Measurements from ENCODE around the gene IL36G.

IL36G gene

DNA sequence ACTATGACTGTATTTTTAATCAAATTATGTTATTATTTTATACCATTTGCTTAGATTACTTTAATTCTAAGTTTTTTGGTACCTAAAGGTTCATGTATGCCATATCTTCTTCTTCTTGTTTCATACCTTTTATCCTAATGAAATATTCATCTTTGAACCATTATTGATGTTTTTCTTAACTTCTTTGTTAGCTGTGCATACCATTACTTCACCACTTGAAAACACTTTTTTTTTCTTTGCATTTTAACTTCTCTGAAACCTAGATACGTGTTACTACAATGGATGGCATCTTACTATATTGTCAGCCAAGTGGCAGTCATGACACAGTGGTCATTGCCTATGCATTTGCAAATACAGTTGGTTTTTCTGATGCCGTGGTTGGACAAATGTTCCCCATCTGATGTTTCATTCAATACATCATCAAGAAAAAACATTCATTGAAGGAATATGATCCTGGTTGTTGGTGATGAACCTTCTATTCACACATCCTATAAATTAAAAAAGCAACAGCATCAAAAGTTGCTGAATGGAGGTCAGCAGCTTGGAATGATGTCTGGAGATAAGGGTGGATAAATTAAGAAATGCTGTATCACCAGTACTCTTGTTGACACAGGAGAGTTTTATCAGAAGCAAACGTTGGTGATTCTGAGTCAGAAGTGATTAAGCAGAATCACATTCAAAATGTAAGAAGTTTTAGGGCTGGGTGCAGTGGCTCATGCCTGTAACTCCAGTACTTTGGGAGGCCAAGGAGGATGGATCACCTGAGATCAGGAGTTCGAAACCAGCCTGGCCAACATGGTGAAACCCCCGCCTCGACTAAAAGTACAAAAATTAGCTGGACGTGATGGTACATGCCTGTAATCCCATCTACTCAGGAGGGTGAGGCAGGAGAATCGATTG, 34.9 kb downstream of the IL36G start:
- no peak for DNase-seq (ENCODE audit: low read depth, low spot score)
- in situ Hi-C loops (cut with HindIII; ENCODE audit: low sequenced_read_pairs), result no loop called here

DNA sequence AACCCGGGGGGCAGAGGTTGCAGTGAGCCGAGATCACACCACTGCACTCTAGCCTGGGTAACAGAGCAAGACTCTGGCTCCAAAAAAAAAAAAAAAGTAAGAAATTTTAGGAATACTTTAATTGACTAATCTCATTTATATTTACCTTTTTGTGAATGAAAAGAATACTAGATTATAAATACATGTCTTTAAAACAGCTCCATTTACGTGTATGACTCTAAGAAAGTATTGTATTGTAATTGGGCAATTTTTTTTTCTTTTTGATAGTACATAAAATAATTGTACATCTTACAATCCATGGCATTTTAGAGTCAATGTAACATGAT, 35.5 kb downstream of the IL36G start:
- no peak for DNase-seq (ENCODE audit: low read depth, low spot score)
- no peak overlapping the region for H3K4me3 ChIP-seq (ENCODE audit: low read depth, low read length)
- in situ Hi-C loops (cut with HindIII; ENCODE audit: low sequenced_read_pairs), result no loop called here
- TF ChIP-seq, protein P1, sequence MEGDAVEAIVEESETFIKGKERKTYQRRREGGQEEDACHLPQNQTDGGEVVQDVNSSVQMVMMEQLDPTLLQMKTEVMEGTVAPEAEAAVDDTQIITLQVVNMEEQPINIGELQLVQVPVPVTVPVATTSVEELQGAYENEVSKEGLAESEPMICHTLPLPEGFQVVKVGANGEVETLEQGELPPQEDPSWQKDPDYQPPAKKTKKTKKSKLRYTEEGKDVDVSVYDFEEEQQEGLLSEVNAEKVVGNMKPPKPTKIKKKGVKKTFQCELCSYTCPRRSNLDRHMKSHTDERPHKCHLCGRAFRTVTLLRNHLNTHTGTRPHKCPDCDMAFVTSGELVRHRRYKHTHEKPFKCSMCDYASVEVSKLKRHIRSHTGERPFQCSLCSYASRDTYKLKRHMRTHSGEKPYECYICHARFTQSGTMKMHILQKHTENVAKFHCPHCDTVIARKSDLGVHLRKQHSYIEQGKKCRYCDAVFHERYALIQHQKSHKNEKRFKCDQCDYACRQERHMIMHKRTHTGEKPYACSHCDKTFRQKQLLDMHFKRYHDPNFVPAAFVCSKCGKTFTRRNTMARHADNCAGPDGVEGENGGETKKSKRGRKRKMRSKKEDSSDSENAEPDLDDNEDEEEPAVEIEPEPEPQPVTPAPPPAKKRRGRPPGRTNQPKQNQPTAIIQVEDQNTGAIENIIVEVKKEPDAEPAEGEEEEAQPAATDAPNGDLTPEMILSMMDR (IDR thresholded peaks at IDR 0.05; ENCODE audit: low read depth, low read length), result no peak

More for the DNA sequence above, 34.9 kb downstream of the IL36G start:
- no peak overlapping the region for H3K4me3 ChIP-seq (ENCODE audit: low read depth, low read length)
- TF ChIP-seq, protein P1 (IDR thresholded peaks at IDR 0.05; ENCODE audit: low read depth, low read length), result no peak

DNA sequence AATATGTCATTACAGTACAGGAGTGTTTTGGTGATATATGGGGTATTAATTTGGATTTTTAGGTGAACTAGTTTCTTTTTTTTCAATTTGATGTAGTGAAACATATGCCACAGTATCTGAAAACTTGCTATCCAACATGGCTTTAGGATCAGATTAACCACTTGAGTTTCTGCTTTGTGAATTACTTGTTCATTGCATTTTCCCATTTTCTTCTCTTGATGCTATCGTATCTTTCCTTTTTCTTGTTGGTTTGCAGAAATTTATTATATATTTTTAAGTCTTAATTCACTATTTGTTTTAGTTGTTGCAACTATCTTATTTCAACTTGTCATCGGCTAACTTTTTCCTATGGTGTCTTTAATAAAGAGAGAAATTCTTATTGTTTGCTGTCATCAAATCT, 36.3 kb downstream of the IL36G start:
- TF ChIP-seq, protein P1 (IDR thresholded peaks at IDR 0.05; ENCODE audit: low read depth, low read length), result no peak
- in situ Hi-C loops (cut with HindIII; ENCODE audit: low sequenced_read_pairs), result no loop called here
- no peak overlapping the region for H3K4me3 ChIP-seq (ENCODE audit: low read depth, low read length)
- DNase-seq (ENCODE audit: low read depth, low spot score), result no peak

DNA sequence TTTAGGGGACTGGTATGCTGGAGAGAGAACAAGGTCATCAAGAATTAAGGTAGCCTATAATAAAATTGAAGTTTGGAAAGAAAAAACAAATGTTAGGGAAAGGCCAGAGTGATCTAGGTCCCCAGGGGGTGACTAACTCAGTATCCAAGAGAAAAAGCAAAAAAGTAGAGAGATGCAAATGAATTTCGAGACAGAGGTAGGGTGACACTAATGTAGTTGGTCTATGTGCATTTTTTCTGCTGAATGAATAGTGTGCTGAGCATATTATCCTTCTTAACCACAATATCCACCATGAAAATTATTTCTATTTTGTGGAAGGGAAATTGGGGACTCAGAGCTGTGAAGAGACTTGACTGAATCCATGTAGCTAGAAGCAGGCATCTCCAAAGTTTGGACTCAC, 37.2 kb downstream of the IL36G start:
- H3K4me3 ChIP-seq (ENCODE audit: low read depth, low read length), result no peak overlapping the region
- DNase-seq (ENCODE audit: low read depth, low spot score), result no peak
- in situ Hi-C loops (cut with HindIII; ENCODE audit: low sequenced_read_pairs), result no loop called here
- TF ChIP-seq, protein P1 (IDR thresholded peaks at IDR 0.05; ENCODE audit: low read depth, low read length), result no peak

DNA sequence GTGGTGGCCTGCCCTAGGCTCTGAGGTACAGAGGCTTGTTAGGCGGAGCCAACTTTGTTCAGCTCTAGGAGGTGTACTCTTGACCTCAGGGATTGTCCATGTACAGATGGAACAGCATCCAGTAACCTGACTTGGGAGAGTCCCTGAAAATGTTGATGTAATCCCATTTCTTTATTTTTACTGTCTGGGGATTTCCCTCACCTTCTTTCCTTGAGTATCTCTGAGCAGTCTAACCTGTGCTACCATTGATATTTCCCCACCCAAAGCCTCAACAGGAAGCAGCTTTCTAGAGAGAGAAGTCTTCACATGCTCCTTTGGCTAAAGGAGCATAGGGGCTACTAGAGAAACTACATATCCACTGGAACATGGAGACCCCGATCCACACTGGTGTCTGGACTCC, 37.8 kb downstream of the IL36G start:
- no peak for DNase-seq (ENCODE audit: low read depth, low spot score)
- in situ Hi-C loops (cut with HindIII; ENCODE audit: low sequenced_read_pairs), result no loop called here
- TF ChIP-seq, protein P1 (IDR thresholded peaks at IDR 0.05; ENCODE audit: low read depth, low read length), result no peak
- no peak overlapping the region for H3K4me3 ChIP-seq (ENCODE audit: low read depth, low read length)

DNA sequence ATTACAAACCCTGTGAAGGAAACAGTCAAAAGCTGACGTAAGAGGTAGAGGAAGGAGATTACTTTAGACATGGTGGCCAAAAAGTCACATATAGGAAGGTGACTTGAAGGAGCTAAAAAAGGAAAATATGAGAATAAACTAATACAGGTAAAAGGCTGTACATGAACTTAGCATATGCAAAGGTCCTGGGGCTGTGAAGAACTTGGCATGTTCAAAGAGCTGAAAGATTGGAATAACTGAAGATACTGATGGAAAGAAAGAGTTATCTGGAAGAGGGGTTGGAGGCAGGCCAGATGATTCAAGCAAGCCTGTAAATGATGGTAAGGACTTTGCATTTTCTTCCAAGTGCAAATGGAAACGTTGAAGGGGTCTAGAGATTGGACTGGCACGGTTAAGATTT, 40.7 kb downstream of the IL36G start:
- TF ChIP-seq, protein P1 (IDR thresholded peaks at IDR 0.05; ENCODE audit: low read depth, low read length), result no peak
- in situ Hi-C loops (cut with HindIII; ENCODE audit: low sequenced_read_pairs), result no loop called here
- no peak for DNase-seq (ENCODE audit: low read depth, low spot score)
- no peak overlapping the region for H3K4me3 ChIP-seq (ENCODE audit: low read depth, low read length)

All from astrocyte of the spinal cord (primary cell).